GM10266 (cell line): ENCODE measurements around the gene PET100.

ENCODE experiments used
- DNase-seq: peaks from one replicate; pipeline ENCODE4 v3.0.0; 2012; ENCODE audit errors: extremely low spot score
- CTCF ChIP-seq: IDR thresholded peaks from 2 replicates; pipeline ENCODE4 v1.5.1; 2012; ENCODE audit warnings: mild to moderate bottlenecking, low read depth; ENCODE audit not compliant: control insufficient read depth, insufficient read depth; ENCODE audit errors: missing control alignments

Gene PET100

GRCh38 chr19:7636691-7637373 is 7.2 kb downstream of the PET100 start, which contains the start of gene STXBP2:
Gene STXBP2 (plus strand): TSS chr19:7637110. CDS start chr19:7637150, 40 bp downstream.
- TF ChIP-seq CTCF, result no peak
- peak; percentile 98 for DNase-seq

DNA sequence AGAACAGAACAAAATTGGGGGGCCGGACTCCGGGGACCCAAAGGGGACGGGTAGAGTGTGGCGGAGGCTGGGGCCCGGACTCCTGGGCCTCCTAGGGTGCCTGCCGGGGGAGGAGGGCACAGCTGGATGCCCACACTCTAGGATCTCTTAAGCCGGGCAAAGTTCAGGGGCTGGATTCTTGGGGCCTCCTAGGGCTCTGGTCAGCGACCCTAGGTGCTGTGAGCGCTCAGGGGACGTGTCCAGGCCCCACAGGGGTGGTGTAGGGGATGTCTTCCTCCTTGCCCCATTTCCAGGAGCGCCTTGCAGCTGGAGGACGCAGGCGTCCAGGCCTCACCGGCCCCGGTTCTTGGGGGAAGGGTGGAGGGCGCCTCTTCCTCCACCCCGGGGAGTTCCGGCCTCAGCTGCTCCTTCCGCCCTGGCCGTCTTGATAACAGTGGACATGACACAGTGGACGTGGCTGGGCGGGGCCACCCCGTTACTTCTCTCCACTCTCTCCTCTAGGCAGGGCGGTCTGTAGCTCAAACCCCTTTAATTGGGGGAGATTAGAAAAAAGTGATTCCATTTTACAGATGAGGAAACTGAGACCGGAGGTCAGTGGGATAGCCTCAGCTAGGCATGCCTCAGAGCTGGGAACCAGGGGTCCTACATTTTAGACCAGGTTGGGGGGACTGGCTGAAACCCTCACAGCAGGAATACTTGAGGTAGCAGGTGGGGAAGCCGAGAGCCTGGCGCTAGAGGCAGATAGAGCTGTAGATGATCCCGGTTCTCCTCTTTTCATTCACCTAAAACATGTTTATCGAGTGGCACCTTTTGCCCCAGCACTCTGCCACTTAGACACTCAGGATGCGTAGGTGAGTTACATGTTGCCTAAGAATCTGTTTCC is 8.0 kb downstream of the PET100 start:
- DNase-seq, result peak; percentile 73
- TF ChIP-seq CTCF, result no peak

DNA sequence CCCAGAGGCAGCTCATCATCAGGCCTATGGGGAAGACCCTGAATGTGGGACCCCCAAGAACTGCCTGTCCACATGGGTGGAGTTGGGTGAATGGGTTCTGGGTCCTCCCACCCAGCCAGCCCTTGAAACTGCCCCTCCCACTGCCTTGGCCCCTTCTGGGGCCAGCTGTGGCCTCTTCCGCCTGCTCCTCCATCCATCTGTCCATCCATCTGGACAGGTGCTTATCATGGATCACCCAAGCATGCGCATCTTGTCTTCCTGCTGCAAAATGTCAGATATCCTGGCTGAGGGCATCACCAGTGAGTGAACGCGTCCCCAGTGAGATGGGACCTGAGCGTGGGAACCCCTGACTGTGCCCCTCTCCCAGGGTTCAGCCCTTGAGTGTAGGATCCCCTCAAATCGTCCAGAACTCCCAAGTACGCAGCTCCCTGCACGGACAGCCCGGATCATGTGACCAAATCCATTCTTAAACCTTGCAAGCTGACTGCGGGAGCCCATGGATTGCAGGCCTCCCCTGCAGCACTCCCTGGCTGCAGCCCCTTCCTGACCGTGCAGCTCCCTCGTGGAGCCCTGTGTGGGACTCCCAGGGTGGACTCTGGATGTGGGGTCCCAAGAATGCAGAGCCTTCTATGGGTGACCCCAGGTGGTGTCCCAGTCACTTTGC is 9.3 kb downstream of the PET100 start:
- no peak for DNase-seq
- no peak for TF ChIP-seq CTCF

DNA sequence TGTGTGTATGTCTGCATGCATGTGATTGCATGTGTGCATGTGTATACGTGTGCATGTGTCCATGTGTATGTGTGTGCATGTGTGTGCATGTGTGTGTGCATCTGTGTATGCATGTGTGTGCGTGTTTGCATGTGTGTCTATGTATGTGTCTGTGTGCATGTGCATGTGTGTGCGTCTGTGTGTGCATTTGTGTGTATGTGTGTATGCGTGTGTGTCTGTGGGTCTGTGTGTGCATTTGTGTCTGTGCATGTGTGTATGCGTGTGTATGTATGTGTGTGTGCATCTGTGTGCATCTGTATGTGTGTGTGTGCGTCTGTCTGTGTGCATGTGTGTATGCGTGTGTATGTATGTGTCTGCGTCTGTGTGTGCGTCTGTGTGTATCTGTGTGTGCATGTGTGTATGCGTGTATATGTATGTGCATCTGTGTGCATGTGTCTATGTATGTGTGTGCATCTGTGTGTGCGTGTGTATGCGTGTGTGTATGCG is 10.3 kb downstream of the PET100 start:
- no peak for TF ChIP-seq CTCF
- no peak for DNase-seq

DNA sequence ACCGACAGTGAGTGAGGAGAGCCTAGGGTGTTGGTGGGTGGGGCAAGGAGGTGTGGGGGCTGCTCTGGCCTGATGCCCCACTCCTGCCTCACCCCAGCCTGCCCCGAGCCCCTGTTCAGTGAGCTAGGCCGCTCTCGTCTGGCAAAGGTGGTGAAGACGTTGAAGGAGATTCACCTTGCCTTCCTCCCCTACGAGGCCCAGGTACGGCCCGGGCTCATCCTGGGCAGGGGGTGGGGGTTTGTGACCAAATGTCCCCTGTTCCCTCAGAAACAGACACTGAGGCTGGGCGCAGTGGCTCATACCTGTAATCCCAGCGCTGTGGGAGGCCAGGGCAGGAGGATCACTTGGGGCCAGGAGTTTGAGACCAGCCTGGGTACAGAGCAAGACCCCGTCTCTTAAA is 11.2 kb downstream of the PET100 start:
- DNase-seq, result no peak
- no peak for TF ChIP-seq CTCF

- no peak for DNase-seq
- TF ChIP-seq CTCF, result no peak
These were observed 12.0 kb downstream of the PET100 start for GRCh38 chr19:7641290-7642276.
